Posterior vena cava (tissue), 2 donors: Measurements from ENCODE around the gene KRT75. TPM values are rescaled to one million over a fixed set of nuclear protein-coding genes. Genes with fewer than 3 reads are reported as not detected.

Experiments
- DNase-seq: peaks from one replicate; pipeline ENCODE4 v3.0.0-alpha.2; 2020; ENCODE audit warnings: low spot score
- intact Hi-C, 2 donors: fragments of 100-400 bp; cut with DNase I; formaldehyde crosslinking; loops; one replicate each; pipeline versions ENCODE4 v1.14.1 to v1.14.2; 2022 to 2023
- total RNA-seq, 2 donors: library from RNA; stranded (reverse); fragmentation: NEBNext Ultra II Directional; extraction: Animal tissue kit (Norgen Biotek cat#: 25700); gene quantifications; one replicate each; pipeline ENCODE4 v1.2.1, GENCODE V29; 2021
- donor health status: DM: yes; HTN: yes; CAD: no.
- donor health status: DM: yes; HTN: yes; CAD: no.

Gene KRT75
- total RNA-seq, 2 donors from 2014 or later, result not detected

DNA sequence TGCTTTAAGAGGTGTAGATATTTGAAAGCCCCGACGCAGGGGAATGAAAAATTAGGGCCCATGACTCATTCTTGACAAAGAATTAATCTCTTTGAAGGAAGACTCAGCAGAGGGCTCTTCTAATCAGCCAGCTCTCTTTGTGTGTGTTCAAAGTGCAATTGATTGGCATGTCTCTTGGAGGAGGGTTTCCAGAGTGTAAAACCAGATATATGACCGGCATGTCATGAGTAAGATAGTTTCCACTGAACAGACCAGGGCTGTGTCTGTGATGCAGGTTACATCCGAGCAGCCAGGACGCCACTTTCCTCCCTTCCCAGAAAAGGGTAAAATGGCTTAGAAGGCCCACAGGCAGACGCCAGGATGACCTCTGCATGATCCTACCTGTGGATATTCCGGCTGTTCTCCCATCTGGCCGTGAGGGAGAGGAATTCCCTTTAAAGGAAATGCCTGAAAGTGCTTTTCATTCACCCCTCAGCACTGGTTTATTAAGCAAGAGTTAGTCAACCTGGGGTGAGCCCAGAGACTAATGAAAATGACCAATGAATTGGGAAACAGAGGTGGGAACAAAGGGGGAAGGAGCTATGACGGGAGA, 7.2 kb upstream of the KRT75 start:
- DNase-seq, result no peak
- intact Hi-C loops, result no loop called here

DNA sequence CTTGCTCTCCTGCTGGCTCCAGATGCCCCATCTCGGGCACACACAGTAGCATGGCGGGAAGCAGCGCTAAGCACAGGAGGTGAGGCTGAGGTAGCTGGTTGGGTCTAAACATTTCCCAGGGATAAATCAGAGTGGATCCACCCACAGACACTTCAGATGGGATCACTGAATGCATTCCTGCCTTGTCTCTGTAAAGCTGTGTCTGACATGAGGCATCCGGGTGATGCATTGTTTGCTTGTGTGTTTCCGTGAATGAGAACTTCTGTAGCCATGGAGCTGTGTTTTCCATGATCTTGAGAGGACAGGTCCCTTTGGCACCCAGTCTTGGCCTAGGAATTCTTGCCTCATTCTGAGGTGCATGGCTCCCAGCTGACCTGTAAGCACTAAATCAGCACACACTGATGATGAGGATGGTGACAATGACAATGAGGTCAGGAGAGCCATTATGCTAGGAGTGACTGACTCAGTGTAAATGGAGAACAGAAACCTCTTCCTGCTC, 6.7 kb upstream of the KRT75 start:
- no peak for DNase-seq
- intact Hi-C loops, result no loop called here

DNA sequence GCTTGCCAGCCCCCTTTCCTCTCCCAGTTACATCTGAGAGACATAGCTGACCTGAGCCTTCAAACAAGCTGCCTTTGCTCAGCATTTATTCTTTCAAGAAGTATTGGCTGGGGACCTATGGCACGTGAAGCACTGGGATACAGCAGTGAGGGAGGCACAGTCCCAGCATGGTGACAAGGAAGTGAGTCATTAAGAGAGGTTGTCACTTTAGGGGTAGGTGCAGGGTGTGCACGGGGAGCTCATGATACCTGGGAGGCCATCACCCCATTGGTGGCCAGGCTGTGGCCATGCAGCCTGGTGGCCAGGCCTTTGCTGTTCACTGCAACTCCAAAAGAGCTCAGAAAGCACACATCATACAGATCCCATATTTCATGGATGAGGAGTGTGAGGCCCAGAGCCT, 5.7 kb upstream of the KRT75 start:
- DNase-seq, result no peak
- intact Hi-C loops, result no loop called here

DNA sequence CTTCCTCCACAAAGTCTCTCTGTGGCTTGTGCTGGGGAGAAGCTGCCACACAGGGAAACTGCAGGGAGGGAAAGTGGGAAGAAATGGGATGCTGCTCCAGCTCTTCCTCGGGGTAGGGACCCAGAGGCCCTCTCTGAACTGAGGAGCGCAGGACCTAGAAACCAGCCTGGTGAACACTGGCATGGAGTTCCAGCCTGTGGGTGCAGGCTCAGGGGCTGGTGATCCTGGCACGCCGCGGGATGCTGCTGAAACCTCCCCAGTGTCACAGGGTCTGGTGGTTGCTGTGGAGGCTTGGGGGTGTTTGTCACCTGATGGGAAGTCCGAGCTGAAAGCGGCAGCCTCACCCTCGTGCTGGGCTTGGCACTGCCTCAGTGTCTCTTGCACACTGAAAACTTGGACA, 5.2 kb upstream of the KRT75 start:
- DNase-seq, result no peak
- intact Hi-C loops, result no loop called here

DNA sequence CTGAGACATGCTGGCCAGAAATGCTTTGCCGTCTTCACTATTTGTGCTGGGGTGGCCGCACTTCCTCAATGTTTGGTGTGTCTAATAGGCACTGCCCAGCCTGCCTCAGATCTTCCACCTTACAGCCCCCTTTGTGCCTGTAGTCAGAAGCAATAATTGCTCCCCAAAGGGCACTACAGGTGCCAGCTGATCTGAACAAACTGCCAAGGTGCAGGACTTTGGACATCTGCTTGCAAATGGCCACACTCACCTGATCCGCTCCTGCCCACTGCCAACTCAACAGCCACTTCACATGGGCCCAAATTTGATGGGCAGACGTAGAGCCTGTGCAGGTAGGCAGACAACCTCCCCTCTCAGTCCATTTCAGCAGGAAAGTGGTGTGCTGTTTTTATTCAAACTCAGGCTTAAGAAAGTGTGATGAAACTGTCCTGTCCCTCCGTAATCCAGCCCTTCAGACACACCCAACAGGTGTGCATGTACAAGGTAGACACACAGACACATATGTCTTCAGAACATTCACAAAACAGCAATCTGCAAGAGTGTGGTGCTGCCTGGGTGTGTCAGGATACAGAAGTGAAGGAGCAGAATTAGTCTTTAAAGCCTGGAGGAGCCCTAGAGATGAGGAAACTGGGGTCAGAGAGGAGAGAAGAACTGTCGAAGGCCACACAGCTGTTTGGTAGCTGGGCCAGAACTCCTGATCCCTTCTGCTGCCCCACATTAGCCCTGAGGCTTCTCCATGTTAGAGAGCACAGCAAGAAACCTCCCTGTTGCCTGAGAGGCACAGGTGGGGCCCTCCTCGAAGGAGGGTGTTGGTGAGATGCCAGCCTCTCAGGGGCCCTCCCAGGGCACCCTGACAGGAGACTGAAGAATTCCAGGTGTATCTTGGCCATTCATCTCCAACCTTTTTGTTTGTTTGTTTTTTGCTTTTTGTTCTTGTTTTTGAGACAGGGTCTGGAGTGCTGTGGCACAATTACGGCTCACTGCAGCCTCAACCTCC, 4.4 kb upstream of the KRT75 start:
- DNase-seq, result no peak
- intact Hi-C loops, result no loop called here

DNA sequence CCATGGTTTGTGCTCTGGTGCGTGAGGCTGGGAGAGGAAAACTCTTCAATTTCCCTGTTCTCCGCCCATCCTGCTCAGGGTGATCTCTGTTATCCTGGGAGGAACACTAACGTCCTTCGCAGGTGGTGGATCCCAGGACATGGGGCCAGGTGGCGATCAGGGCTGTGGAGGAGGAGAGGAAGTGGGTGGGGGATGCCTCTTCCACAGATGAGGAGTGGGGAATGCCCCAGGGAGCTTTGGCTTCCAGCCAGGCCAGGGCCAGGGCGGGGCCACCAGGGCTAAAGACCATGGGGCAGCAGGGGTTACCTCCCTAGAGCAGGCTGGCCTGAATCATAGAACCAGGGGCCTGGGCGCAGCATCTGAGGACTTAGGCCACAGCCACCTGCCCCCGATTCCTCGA, 3.3 kb upstream of the KRT75 start:
- DNase-seq, result no peak
- intact Hi-C loops, result no loop called here

DNA sequence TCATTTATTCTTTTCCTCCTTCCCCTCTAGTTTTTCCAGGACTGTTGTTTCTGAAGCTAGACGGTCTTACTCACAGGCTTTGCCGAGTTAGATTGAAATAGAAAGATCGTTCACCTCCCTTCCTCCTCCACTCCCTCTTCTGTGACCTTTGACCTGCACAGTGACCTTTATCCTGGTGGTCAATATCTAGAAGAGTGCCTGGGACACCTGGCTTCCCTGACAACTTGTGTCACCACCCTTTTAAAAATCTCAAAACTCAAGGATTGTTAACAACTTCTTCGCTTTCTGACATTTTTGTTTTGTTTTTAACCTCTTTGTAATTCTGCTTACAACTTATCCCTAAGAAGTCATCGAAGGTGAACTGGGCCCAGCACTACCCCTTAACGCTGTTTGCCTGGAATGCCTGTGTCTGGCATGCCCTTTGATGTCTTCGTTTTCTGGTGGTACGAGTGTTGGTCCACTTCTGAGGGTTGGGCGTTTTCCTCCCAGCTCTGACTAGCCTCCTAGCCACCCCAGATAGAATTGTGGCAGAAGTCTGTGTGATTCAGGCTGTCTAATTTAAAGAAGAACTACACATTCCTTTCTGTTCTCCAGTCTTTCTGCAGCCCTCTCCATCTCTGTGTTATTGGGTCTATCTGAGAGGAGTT, 2.8 kb upstream of the KRT75 start:
- intact Hi-C loops, result no loop called here
- DNase-seq, result no peak

DNA sequence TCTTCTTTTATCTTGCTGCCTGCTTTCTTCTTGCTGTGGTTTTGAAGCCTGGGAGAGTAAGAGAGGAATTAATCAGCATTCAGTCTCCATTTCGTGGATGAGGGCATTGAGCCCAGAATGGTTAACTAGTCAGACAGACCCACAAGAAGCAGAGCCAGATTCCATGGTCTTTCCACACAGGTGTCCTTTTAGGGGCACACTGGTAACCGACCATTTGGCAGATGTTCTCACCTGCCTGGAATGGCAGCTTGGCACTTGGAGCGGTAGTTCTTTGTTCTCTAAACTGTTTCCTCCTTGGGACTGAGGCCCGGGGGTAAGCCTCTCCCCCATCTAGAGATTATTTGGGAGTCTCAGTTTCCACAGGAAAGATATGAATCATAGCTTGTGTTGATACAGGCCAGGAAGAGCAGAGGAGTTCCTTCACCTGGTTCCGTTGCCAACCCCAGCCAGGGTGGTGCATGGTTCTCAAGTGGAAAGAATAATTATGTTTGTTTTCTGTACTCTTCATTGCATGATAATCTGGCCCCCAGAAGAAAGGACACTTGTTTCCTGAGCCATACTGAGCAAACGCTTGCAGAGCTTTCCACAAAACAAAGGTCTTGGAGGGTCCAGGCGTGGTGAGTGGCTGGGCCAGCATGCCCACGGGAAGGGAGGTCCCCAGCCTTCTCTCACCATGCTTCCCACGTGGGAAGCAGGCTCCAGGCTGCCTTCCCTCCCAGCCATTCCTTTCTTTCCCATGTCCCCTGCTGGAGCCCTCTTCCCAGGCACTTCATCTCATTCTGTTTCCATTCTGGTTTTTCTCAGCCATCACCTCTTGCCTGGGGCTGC, 2.0 kb upstream of the KRT75 start:
- DNase-seq, result no peak
- intact Hi-C loops, result no loop called here

DNA sequence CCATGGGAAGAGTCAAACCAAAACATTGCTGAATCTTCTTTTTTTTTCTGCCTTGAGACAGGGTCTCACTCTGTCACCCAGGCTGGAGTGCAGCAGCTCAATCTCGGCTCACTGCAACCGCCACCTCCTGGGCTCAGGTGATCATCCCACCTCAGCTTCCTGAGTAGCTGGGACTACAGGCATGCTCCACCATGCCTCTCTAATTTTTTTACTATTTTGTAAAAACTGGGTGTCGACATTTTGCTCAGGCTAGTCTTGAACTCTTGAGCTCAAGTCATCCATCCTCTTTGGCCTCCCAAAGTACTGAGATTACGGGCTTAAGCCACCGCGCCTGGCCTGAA, 1.5 kb upstream of the KRT75 start:
- no peak for DNase-seq
- intact Hi-C loops, result no loop called here

DNA sequence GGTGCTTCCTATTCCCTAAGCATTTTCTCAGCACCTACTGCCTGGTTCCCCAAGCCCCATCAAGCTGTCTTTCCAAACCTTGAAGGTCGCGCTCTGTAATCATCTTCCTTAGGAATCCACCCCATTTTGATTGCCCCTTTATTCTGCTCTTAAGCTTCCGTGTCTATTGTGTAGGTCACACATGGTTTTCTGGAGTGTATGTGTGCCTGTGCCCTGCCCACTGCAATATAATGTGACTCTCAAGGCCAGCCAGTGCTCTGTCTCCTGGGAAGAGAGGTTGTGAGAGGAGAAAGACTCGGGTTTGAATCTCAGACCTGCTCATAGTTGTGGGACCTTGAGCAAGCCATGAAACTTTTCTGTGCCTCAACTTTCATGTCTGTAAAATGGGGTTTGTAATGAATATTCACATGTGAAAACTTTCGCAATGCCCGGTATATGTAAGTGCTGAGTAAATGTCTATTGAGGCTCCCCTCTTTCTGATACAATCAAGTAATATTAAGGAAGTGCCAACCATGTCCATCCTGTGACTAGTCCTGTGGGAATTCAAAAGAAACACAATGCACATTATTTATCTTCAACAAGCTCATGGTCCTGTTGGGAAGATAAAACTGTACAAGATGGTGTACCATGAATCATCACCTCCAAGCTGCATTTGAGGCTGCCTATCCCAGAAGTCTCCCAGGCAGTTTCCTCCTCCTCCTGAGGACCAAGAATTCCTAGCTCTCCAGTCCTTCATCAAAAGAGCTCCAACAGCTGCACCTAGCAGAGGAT, 774 bp upstream of the KRT75 start:
- DNase-seq, result no peak
- intact Hi-C loops, result no loop called here

DNA sequence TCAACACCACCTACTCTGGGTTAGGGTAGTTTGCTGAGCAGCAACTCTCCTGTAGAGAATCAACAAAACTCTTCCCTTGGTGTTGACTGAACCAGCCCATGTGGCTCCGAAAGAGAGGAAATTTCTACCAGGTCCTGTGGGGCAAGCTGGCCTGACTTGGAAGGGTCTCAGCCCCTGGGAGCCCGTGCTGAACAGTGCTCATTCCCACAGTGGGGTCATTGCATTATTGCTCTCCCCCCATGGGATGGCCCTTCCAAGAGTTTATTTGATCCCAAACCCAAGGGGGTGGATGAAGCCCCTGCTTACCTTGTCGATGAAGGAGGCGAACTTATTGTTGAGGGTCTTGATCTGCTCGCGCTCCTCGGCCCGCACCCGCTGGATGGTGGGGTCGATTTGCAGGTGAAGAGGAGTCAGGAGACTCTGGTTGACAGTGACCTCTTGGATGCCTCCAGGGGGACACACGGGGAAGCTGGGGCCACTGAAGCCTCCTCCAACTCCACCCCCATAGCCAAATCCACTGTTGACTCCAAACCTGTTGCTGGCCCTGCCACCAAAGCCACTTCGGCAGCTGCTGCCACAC, 580 bp downstream of the KRT75 start:
- intact Hi-C loops, result no loop called here
- DNase-seq, result peak; percentile 41

DNA sequence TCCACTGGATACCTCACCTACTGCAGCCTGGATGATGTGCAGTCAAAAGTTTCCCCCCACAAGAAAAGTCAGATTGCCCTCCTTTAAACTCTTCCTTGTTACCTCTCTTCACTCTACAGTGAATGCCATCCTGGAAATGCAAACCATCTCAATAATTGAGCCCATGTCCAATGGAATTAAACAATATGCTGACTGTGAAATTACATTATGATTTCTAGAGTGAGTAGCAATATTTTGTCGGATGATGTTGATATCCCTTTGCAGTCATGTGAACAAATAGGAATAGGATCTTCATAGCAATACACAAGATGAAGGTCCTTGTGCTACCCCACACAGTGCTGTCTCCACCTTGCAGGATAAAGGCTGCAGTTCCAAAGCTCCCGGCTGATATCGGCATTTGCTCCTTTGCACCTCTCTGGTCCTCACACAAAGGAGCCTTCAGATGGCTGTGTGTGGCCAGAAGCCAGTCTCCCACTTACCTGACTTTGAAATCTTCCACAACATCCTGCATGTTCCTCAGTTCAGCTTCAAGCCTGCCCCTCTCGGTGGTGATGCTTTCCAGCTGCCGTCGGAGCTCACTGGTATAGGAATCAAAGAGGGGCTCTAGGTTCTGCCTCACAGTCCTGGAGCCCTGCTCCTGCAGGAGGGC, 1.5 kb downstream of the KRT75 start:
- peak; percentile 64 for DNase-seq
- intact Hi-C loops, result no loop called here

DNA sequence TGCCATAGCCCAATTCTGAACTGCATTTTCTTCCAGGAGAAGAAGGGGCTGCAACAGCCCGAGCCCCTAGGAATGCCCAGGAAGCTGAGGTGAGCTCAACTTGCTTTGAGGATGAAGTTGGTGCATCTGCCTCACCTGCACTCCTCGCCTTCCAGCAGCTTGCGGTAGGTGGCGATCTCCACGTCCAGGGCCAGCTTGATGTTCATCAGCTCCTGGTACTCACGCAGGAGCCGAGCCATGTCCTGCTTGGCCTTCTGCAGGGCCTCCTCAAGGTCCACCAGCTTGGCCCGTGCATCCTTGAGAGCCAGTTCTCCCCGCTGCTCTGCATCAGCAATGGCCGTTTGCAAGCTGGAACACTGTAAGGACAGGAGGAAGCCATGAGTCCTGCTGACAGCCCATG, 6.0 kb downstream of the KRT75 start:
- intact Hi-C loops, result no loop called here
- peak; percentile 66 for DNase-seq

DNA sequence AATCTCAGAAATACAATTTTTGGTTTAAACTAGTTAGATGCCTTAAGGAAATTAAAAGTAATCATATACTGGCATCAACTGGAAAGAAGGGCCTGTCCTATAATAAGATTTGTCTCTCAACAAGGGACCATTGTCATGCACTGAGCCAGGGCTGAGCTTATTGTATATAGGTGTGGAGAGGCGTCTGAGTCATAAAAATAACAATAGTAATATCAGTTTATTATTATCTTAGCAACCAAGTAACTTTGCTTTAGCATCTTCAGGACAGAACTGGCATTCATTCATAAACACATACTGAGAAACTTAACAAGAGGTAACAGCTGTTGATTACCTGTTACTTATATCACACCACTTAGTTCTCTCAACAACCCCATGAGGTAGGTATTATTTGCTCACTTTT, 7.1 kb downstream of the KRT75 start:
- peak; percentile 1 for DNase-seq
- intact Hi-C loops, result no loop called here

DNA sequence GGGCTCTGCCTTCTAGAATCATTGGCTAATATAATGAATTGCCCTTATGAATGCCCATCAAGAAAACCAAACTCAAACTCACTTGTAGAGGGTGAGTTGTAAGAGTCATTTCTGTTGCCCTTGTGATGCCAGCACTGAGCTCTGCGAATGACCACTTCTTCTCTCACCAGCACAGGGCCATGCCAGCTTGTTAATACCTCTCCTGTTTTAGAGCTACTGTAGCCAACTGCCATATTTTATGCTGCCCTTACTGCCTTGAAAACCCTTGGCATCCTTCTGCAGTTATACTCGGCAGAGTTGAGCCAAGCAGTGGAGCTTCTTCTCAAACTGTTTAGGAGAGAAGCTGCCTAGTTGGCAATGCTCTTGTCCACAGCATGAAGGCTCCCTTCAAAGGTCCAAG, 8.1 kb downstream of the KRT75 start:
- DNase-seq, result peak; percentile 50
- intact Hi-C loops, result no loop called here

DNA sequence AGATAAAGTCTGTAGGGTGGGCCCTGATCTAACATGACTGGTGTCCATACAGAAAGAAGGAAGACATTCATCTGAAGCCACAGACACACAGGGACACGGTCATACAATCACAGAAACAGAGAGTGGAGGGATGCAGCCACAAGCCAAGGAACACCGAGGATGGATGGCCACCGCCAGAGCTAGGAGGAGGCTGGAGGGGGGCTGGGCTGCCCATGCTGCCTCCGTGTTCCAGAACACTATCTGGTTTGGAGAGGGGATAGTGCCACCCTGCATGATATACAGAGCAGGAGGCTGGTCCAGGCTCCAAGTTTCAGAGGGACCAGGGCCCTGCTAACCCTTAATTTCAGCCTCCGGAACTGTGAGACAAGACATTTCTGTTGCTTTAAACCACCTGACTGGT, 8.7 kb downstream of the KRT75 start:
- peak; percentile 77 for DNase-seq
- intact Hi-C loops, result no loop called here

DNA sequence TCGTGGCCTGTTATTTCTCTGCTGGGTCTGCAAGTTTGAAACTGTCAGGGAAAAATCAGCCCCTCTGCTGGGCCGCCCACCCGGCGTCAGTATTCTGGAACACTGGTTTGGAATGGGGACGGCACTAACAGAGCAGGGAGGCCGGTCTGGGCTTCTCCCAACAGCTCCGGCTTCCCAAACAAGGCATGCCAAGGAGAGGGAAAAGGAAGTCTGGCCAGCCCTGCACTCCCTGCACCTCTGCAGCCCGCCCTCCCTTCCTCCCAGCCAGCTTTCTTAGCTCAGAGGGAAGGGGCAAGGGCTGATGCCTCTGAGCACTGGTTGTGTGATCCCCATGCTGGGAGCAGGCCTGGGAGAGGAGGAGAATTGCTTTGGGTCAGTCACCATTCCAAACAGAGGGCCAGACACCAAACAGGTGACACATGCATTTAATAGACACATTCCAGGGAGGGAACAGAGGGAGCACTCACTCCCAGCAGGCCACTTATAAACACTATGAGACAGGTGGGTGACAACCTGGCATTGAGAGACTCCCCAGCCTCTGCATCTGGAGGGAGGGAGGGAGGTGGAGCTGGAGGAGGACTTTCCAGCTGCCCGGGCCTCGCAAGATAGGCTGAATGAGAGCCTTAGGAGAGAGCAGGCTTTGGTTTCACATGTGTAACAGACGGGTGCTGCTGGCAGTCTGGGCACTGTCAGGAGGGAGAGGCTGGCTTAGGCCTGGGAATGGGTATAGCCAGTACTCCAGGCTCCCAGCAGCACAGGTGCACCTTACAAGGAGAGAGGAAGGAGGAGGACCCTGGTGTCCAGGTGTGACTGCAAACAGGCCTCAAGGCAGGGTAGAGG, 10.3 kb downstream of the KRT75 start:
- intact Hi-C loops, result no loop called here
- DNase-seq, result no peak
